ENCODE measurements around the gene TSPO.

The TSPO gene

DNA sequence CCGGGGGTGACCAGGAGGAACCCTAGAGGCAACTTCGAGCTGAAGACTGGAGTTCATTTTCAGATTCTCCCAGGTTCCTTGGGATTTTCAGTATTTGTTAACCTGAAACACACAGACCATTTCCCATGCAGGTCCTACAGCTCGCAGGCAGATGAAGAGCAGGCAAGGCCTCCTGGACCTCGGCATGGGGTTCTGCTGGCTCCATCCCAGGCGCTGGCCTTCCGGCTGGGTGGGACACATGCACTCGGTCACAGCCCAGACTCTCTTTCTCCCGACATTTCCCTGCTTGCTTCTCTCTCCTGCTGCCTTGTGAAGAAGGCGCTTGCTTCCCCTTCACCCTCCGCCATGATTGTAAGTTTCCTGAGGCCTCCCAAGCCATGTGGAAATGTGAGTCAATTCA lies 51.0 kb downstream of the TSPO start:
- no peak for DNase-seq (ENCODE audit: low read depth)

DNA sequence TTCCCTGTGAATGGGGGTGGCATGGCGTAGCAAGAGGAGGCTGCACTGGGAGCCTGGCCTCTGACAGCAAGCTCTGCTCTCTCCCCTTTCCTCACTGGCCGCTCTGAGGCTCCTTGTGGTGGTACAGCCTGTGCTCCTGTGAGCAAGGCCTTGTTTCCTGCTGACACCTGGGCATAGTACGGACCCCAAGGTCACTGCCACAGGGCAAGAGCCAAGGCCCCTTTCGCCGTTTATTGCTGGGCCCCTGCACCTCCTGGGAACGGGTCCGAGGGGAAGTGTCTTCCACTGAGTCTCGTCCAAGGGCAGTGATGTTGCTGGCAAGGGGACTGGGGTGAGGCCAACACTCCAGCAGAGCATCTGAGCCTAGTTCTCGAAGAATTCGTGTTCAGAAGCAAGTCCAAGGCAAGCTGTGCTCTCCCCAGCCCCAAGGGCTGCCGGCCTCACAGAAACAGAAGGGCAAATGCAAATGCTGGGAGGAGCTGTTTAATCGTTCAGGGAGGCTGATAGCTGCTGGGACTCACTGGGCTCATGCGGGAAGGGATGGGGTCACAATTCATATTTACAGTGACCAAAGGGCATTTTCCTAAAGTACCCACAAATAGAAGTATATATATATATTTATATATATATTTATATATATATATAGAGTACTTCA lies 51.5 kb downstream of the TSPO start:
- no peak for DNase-seq (ENCODE audit: low read depth)

DNA sequence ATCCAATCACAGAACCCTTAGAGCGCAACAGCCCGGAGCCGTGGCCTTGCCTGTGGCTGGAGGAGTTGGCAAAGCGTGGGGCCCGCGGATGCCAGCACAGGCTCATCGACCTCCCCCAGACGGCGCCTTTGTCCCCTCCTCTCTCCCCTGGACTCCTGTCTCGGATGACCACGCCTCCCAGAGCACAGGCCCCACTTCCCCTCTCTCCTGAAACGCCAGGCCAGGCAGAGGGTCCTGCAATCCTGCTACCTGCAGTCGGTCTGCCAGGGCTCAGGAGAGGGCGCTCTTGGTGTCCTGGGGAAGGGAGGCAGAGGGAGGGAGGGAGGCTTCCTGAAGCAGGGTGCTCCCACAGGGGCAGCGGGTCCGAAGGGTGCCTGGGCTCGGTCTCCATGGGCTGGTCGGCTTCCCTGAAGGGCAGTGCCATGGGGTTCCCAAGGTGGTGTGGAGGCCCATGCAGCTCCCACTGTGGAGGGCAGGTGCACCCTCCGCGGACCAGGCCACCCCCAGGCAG lies 52.2 kb downstream of the TSPO start:
- no peak for DNase-seq (ENCODE audit: low read depth)

DNA sequence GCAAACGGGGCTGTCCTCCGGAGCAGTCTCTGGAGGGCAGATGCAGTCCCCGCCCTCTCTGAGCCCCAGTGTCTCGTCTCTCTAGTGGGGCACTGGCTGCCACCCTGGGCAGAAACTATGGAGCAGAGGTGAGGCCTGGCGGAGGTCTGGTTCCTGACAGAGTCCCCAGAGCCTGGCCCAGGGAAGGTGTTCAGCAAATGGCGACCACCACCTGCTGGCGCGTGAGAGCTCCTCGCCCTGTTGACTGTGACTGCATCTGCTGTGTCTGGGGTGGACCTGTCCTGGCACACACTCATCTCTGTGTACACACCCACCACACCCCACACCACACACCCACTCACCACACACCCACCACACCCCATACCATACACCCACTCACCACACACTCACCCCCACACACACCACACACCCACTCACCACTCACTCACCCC lies 53.9 kb downstream of the TSPO start:
- DNase-seq (ENCODE audit: low read depth) = no peak

DNA sequence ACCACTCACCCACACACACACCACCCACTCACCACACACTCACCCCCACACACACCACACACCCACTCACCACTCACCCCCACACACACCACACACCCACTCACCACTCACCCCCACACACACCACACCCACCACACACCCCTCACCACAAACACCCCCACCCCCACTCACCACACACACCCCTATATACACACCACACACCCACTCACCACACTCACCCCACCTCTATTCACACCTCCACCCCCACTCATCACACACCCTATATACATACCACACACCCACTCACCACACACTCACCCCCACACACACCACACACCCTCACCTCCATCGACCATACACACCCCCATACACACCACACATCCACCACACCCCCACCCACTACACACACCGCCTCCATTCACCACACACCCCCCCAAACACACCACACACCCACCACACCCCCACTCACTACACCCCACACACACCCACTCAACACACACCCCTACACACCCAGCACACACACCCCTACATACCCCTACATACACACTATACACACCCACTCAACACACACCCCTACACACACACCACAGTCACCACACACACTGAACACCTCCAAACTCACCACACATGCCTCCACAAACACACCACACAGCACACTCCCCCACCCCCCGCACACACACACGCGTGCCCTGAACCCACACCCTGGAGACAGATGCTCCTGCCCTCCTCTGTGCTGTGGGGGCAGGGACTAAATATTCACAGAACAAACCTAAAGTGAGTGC lies 54.6 kb downstream of the TSPO start:
- no peak for DNase-seq (ENCODE audit: low read depth)

DNA sequence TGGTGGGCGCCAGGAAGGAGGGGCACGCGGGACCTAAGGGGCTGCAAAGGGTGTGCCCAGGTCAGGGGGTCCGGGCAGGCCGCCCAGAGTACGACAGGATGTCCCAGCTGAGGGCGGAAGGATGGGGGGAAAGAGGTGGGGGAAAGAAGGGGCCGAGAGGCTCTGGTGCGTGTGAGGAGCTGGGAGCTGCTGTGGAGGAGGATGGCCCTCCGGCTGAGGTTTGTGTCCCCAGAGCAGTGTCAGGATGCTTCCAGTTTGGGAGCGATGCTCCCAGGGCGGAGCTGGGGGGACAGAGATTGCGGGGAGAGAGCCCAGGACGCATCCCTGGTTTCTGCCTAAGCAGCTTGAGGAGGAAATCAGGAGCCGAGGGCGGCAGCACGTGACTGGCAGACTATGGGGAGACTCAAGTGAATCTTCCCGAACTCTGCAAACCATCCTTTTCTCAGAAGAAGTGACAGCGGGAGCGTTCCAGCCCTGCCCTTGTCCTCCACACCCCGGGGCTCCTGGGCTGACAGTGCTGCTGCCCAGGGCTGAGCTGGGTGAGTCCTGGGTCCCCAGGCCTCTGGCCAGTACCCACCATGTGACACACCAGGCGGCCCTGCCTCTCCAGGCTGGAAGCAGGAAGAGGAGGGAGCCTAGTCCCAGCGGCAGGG lies 55.3 kb downstream of the TSPO start:
- DNase-seq (ENCODE audit: low read depth) = no peak

DNA sequence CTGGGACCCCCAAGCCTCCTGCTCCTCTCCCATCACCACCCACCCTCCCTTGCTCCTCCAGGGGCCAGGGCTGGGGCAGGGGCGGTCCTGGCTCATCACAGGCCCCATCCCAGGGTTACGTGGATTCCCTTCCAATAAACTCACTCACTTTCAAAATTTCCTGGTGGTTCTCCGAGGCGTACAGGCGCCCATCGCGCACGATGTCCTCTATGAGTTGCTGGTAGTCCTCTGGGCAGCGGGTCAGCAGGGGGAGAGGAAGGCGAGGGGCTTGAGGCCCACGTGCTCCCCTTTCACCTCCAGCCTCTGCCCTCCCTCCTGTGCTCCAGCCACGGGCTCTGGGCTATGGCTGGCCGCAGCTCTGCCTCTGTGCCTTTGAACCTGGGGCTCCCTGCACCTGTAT lies 56.0 kb downstream of the TSPO start:
- no peak for DNase-seq (ENCODE audit: low read depth)

DNA sequence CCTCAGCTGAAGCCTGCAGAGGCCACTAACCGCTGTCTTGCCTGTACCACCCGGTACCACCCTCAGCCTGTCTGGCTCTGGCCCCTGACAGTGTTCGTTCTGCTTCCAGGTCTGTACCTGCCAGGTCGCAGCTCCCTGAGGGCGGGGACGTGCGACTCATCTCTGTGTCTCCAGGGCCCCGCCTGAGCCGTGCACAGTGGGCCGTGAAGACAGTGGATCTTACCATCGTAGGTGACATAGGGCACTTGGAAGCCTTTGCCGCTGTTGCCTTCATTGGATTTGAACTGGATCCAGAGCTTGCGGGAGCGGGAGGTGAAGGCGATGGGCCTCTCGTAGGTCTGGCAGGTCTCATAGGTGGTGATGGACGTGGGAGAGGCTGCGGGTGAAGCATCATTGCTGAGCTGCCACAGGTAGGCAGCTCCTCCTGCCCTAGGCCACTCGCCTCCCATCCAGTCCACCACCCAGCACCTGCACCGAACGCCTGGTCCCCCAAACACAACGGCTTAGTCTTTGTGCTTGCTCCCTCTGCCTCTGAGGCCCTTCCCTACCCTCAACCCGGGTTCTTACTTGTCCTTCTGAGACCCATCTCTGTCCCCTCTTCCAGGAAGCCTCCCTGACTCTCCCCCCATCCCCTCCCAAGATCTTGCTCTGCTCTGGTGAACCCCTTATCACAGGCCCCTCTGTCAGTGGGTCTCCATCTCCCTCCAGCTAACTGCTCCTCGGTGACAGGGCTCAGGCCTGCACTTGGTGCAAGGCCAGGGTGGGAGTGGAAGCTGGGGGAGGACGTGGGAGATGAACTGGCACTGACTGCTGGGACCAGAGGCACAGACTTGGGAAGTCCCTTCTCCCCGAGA lies 56.7 kb downstream of the TSPO start:
- no peak for DNase-seq (ENCODE audit: low read depth)

DNA sequence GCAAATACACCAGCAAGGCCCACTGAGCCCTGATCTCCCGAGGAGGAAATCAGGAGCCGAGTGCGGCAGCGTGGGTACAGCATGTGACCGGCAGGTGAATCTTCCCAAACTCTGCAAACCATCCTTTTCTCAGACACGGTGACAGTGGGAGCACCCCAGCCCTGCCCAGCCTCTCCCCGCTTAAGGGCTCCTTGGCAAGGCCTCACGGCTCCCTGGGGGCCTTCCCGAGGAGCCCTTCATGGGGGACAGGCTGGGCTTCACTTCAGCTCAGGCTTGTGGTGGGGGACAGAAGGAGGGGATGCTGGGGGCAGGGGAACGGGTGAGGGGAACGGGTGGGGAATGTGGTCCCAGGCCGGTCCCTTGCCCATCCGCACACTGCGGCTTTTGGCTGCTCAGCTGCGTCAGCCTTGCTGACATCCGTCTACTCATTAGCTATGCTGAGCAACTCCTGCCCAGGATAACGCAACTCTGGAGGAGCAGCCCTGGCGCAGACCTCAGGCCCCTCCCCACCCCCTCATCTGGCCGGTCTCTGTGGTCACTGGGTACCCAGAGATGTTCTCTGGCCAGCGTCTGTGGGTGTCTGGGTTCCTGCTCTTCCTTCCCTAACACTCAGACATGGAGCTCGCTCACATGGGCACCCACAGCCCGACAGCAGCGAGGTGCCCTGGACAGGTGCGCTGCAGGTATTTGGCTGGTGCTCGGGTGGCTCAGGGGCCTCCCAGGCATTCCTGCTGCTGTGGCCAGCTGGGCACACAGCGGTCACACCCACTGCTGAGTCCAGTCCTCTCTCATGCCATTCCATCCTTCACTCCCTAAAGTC lies 57.6 kb downstream of the TSPO start:
- DNase-seq (ENCODE audit: low read depth) = no peak

DNA sequence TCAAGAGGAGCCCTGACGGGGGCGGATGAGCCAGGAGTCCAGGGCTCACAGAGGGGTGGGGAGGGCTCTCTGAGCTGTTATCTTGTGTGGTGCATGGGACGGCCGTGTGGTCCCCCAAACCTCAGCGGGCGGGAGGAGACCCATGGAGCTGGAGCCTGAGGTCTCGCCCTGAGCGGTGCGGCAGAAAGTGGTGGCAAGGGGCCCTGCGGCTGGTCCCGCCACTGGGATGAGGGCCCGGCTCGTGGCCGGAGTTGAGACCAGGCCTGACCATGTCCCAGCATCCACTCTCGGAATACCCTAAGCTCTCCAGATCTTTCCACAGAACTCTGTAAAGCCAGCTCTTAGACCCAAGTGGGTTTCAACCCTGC lies 58.1 kb downstream of the TSPO start:
- no peak for DNase-seq (ENCODE audit: low read depth)

DNA sequence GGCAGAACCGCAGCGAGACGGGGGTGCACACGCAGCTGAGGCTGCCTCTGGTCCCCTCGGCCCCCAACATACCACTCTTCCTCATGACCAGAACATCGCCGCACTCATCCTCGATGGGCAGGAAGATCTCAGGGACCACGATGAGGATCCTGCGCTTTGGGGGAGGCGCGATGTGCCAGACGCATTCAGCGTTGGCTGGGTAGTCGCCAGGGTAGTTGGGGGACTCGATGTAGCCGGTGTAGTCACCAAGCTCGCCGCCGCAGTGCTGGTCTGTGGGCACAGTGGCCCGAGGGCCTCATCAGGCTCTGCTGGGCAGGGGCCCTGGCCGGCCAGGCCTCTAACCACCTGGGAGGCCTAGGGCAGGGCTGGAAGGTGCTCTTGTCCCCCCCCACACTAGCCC lies 58.6 kb downstream of the TSPO start:
- DNase-seq (ENCODE audit: low read depth) = no peak

DNA sequence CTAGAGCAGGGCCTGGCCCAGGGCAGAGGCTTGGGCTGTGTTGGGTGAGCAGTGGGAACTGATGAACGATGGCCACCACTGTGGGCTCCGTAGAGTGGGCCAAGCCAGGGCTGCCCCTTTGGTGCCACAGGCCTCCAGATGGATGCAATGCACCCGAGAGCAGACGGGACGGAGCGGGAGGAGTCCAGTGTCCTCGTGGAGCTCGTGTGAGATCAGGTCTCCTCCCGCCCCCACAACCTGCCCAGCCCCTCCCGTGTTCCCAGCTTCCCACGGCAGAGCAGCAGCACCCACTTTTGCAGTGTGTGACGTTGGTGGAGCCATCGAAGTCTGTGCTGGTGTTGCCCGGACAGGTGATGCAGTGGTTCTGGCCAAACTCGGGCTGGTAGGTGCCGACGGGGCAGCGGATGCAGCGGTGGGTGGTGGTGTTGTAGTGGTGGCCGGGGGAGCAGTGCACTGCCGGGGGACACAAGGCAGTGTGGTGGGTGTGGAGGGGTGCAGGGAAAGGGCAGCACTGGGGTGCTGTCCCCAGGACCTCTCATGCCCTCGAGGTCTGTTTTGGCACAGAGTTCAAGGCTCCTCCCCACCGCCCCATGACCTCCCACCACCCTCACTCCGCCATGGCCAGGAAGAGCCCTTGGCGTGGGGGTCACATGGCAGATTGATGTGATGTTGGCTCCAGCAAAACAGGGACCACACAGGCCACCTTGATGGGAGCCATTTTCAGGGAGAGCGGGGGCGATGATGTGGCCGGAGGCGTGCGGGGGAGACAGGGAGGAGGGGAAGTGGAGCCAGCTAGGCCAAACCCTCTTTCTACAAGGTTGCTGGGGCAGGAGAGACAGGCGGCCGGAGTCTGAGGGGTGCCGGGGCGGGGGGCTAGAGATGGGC lies 59.5 kb downstream of the TSPO start:
- DNase-seq (ENCODE audit: low read depth) = no peak

DNA sequence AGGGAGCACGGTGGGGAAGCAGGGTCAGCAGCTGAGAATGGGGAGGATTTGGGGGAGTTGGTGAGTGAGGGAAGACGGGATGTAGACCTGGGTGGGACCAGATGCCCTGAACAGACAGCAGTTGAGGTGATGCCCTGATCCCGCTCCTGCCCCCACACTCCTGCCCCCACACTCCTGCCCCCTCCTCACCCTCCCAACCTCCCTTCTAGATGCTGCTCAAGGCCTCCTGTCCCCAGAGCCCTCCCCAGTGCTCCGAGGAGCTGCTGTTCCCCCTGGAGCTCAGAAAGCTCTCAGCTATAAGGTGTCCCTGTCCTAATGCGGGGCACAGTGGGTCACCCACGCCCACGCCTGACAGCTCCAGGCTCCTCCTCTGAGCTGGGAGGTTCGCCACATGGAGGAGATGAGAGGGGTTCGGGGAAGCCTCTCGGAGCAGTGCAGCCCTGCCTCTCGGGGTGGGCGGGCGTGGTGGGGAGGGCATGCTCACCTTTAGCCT lies 60.6 kb downstream of the TSPO start:
- DNase-seq (ENCODE audit: low read depth) = no peak

DNA sequence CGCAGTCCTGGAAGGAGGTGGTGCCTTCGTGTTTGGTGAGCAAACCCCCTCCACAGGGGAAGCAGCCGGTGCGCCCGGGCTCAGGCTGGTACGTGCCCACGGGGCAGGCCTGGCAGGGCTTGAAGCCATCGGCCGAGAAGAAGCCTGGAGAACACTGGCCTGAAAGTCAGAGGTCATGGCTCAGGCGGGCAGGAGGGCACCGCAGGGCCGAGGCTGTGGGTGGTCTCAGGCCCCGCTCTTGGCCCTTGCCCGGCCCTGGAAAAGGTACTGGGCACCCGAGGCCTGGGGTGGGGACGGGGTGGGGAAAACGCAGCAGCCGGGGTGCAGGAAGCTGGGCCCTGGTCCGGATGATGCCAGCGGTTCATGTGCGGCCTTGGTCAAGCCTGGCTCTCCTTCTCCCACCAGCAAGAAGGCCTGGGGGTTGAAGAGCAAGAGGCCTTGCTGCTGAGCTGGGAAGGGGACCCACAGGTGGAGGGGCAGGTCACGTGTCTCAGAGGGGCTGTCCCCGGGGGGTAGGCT lies 61.1 kb downstream of the TSPO start:
- no peak for DNase-seq (ENCODE audit: low read depth)

Measured in stimulated activated CD4-positive, alpha-beta T cell treated with anti-CD3 and anti-CD28 coated beads, Interleukin-2, amount 100 ng/mL, for 4 hours (primary cell).